CD4-positive, alpha-beta T cell treated with Interferon gamma for 1 hour (primary cell): Measurements from ENCODE around the gene MBNL1.

Experiments used
- DNase-seq: peaks from one replicate; pipeline ENCODE4 v3.0.0-alpha.2; 2020

MBNL1 gene, protein sequence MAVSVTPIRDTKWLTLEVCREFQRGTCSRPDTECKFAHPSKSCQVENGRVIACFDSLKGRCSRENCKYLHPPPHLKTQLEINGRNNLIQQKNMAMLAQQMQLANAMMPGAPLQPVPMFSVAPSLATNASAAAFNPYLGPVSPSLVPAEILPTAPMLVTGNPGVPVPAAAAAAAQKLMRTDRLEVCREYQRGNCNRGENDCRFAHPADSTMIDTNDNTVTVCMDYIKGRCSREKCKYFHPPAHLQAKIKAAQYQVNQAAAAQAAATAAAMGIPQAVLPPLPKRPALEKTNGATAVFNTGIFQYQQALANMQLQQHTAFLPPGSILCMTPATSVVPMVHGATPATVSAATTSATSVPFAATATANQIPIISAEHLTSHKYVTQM

DNA sequence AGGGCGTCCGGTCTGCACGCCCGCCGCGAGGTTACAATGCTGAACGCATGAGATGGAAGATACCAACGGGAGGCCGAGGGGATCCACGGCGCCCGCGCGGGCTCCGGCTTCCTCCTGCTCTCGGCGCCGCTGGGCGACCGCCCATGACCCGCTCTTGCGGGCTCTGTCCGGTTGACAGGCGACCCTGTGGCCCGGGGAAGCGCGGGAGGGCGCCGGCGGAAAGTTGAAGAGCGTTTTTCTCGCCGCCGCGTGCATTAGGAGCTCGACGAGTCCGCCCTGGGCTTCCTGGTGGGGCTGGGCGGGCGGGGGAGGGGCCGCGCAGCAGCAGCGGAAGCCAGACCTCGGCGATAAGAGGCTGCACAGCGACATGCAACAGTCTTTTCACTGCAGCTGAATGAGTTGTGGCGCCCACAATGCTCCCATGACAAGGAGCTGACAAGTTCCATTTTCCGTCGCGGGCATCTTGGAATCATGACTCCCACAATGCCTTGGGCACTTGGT is at the start of gene MBNL1:
TSS of gene MBNL1 (plus strand) at position 375 of the 501 bp plus-strand sequence. CDS start 31,265 bp downstream, outside the sequence.
- peak; percentile 88 for DNase-seq

DNA sequence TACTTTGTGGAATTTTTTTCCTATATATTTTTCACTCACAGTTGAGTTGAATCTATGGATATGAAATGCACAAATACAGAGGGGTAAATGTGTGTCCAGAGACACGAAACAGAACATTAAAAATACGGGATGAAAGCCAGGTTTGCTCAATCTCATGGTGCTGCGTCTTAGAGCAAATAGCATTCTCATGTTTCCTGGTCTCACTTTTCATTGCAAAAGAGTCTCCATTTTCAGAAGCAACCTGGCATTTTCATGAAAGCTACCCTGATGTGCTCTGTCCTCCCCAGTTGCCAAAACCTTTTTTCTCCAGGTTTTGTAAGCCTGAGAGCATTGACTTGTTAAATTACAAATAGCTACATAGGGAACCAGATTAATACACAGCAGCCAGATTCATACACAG is 49.5 kb upstream of the MBNL1 start:
- DNase-seq, result no peak

DNA sequence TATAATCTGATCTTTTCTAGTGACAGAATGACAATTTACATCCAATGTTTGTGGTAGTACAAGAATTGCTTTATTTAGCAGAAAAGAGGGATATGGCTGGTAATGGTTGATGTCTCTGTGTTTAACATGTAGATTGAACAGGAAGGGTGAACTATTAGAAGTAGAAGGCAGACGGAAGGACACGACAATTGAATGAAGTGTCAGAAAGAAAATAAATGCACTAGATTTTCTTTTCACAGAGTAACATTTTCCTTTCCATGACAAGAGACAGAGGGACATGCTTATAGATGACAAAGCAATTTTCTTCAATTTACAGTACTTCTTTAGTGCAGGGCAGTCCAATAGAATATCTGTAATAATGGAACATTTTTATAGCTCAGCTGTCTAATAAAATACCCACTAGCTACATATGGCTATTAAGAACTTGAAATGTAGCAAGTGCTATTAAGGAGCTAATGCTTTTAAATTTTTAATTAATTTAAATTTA is 48.9 kb upstream of the MBNL1 start:
- no peak for DNase-seq

DNA sequence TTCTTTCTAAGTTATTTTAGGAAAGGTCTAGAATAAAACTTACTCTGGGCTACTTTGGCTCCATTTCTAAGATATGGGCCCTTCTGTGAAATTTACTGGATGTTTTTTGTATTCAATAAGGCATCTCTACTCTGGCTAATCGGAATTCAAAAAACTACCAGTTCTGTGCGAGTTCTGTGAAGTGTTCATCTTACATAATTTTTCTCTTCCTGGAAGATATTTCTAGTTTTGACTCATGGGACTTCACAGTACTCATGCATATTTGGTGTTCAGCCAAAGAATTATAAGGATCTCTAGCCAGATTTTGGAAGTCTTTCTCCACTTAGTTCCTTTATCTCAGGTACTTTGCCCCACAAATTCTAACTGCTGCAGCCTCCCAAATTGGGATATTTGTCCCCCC is 46.4 kb upstream of the MBNL1 start:
- no peak for DNase-seq

DNA sequence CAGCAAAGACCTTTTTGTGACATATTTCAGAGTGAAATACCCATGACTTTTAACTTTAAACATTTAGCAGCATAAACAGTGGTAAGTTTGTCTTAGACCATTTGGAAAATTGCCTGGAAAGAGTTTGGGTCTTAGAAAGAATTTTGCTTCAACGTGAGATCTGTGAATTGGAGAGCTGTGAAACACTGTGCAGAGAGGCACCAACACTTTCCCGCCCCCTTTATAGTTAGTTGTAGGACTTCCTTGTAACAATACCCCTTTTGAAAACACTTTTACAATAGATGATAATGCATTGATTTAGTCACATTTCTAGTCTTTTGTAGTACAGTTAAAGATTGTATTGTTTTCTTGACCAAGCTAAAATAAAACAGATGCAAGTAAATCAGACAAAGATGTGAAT is 43.5 kb upstream of the MBNL1 start:
- no peak for DNase-seq

DNA sequence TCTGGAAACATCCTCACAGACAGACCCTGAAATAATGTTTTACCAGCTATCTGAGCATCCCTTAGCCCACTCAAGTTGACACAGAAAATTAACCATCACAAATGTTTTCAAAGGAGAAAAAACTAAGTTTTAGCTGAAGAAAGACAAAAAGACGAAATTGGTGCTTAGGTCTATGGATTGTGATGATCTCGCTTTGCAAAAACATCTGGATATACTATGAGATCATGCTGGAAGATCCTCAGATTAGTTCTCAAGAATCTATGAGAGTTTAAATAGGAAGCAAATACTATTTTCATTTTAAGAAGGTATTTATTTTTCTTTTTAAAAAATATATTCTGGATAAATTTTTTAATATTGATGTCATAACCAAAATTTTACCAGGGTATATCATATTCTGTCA is 42.6 kb upstream of the MBNL1 start:
- no peak for DNase-seq

DNA sequence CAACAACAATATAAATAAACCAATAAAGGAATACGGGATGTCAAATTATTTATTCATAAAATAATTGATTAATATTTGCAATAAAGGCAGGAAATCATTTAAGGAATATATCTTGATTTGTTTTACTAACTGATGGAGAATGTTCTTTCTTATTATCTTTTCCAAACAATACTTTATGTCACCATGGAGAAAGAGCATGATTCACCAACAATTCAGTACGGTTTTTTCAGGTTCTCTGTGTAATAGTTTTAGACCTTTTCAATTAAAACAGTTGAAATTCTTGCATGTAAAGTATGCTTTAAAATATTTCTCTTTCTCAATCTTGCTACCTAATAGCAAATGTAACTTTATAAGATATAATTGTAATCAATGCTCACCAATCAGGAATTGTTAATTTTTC is 41.7 kb upstream of the MBNL1 start:
- DNase-seq, result no peak

DNA sequence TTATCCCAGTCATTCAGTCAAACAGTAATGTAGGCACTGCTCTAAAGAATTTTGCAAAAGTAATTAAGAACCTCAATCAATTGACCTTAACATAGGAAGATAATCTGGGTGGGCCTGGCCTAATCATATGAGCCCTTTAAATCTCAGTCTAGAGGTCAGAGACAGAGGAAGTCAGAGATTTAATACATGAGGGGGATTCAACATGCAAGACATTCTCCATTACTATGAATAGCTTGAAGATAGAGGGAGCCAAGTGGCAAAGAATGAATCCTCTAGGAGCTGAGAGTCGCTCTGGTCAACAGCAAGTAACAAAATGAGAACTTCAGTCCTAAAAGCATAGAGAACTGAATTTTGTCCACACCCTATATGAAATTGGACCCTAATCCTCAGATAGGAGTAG is 39.0 kb upstream of the MBNL1 start:
- DNase-seq, result no peak

DNA sequence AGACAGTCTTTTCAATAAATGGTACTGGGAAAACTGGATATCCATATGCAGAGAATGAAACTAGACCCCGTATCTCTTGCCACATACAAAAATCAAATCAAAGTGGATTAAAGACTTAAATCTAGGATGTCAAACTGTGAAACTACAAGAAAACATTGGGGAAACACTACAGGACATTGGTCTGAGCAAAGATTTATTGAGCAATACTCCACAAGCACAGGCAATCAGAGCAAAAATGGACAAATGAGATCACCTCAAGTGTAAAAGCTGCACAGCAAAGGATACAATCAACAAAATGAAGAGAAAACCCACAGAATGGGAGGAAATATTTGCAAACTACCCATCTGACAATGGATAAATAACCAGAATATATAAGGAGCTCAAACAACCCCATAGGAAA is 38.4 kb upstream of the MBNL1 start:
- no peak for DNase-seq

DNA sequence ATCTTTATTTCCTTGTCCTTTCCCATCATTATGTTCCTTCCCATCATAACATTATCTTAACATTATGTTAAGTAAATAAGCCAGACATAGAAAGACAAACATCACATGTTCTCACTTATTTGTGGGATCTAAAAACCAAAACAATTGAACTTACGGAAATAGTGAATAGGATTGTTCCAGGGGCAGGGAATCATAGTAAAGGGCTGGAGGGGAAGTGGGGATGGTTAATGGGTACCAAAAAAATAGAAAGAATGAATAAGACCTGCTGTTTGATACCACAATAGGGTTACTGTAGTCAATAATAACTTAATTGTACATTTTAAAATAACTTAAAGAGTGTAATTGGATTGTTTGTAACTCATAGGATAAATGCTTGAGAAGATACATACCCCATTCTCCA is 36.7 kb upstream of the MBNL1 start:
- no peak for DNase-seq

DNA sequence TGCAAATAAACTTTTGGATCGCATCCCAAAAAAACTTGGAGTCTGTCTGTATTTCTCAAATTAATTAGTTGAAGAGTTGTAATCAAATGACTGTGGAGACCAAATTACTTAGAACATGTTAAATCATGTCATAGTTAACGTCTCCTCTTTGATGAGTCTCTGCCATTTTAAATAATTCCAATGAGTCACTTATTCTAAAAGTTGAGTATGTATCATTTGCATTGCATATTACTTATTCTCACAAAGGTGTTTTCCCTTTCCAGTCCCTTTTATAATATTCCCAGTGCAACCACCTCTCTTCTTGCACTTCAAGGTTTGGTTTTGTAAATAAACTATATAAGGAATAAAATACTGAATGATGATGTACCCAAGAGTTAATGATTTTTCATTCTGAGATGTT is 36.0 kb upstream of the MBNL1 start:
- no peak for DNase-seq

DNA sequence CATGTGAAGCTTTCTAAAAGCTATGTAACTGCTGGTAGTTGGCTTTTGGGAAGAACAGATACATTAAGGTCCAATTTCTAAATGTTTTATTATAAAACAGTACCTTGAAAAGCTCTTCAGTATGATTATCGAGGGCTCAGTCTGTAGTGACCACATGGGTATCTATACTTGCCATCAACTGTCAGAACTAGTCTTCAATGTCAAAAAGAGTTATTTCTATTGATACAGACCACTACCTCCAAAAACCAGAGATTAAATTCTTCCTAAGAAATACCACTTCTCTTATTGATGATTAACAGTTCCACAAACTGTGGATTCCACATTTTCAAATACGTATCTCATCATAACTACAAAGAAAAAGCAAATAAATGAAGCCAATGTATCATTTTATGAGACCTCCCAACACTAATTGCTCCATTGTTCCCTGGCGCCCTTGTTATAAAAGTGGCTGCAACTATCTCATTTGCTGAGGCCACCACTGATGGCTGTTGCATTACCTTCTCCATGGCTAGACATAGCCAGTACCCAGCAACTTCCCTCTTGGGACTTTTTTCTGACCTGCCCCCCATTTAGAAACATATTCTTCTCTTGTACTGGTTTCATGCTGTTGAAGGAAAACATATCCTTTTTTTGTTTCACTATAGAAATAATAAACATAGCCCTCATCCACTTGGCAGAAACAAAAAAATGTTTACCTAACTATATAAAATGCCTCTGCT is 33.9 kb upstream of the MBNL1 start:
- DNase-seq, result no peak

DNA sequence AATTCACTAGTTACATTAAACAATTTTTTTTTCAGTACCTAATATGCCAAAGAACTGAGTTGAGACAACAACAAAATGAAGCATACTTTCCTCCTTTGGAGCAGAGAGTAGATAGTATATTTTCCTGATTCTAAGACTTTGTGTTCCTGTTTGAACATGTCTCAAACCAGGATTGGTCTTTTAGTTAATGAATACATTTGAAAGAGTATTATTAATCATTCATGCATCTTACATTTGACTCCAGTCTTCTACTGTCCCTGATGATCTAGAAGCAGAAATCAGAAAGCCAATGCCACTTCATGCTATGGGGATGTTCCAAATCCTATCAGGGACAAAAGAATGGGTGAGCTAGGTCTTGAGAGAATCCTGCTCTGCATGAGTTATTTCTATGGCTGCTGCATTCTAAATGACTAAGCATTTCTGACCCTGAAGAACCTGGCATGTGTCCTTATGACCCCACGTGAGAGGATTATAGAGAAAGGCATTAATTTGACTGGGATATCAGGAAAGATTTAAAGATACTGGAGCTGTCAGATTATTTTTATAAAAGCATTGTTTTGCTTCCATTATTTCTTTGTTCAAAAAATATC is 32.9 kb upstream of the MBNL1 start:
- no peak for DNase-seq

DNA sequence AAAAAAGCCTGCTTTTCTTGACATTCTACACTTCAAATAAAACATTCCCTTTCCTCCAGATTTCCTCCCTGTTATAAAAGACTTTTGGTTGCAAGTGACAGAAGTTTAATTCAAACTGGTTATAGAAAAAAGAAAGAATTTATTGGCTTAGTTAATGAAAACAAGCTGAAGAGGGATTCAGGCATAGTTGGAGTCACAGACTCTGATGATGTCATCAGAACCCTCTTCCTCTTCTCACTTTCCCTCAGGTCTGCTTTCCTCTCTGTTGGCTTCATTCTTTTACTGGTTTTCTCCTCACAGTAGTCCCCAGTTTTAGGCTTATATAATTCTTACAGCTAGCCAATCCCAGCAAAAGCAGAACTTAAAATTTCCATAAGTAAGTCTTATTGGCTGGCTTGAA is 32.0 kb upstream of the MBNL1 start:
- no peak for DNase-seq

DNA sequence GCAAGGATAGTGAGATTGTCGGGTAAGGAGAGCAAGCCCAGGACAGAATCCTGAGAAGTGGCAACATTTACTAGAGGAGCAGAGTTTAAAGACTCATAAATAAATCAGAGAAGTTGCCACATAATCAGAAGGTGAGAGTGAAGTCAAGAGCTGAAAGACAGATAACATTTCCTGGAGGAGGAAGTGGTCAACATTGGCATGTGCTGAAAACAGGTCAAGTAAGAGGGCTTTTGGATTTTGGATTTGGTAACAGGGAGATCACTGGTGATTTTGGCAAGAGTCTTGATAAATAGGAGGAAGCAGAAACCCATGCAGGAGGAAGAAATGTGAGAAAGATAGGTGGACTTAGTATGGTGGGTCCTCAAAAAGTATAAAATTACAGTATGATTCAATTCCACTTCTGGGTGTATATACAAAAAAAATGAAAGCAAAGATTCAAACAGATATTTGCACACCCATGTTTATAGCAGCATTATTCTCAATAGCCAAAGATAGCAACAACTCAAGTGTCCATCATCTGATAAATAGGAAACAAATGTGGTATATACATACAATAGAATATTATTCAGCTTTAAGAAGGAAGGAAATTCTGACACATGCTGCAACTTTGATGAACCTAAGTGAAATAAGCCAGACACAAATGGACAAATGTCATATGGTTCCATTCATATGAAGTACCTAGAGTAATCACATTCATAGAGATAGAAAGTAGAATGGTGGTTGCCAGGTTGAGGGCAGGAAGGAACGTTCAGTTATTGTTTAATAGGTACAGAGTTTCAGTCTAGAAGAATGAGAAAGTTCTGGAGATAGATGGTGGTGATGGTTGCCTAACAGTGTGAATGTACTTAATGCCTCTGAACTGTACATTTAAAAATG is 27.3 kb upstream of the MBNL1 start:
- no peak for DNase-seq

DNA sequence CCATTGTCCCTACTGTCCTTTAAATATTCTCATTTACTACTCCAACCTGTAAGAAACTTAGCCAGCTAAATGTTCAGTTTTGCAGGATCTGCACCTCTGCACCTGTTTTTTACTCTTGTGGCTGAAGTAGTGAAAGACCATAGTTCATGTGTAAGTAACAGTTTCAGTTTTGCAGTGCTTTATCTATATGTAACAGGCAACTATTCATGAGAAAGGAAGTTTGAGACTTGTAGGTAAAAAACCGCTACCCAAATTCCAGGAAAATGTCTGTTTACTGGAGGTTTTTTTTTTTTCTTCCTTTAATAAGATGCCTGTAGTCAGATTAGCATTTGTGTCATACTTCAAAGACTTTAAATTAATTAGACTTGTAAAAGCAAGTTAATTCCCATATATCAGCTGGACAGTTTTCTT is 25.4 kb upstream of the MBNL1 start:
- DNase-seq, result no peak

DNA sequence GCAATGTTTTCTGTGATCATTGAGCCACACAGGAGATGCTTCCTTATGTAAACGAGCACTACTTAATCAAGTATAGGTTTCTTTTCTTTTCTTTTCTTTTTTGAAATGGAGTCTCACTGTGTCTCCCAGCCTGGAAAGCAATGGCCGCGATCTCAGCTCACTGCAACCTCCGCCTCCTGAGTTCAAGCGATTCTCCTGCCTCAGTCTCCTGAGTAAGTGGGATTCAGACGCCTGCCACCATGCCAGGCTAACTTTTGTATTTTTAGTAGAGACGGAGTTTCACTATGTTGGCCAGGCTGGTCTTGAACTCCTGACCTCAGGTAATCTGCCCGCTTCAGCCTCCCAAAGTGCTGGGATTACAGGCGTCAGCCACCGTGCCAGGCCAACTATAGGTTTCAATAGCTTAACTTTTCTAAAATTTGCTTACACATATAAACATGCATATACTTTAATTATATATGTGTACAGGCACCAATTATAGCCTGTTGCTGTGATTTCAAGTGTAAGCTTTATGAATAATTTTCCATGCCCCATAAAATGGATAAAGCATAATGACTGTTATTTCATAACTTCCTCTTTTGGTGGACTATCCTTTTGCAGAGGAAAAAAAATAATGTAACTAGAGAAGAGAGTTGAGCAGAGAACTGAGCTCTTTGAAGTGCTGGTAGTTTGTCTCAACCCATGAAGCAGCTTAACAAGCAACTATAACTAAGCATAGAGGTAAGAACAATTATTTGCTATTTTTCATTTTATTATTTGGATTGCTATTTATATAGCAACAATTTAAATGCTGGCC is 24.8 kb upstream of the MBNL1 start:
- no peak for DNase-seq

DNA sequence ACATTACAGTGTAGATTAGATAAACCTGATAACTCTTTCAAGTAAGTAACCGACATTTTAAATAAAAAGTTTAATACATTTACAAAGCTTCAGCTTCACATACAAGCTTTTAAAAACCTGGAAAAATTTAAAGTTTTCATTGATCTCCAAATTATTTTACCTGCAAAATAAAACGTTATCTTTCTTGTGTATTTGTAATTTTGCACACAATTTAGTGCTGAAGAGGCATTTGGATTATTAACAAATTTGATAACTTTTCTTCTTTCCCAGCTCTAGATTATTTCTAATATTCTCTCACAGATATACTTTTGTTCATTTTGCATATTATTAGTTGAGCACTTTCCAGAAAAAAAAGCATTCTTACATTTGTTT is 24.2 kb upstream of the MBNL1 start:
- no peak for DNase-seq

DNA sequence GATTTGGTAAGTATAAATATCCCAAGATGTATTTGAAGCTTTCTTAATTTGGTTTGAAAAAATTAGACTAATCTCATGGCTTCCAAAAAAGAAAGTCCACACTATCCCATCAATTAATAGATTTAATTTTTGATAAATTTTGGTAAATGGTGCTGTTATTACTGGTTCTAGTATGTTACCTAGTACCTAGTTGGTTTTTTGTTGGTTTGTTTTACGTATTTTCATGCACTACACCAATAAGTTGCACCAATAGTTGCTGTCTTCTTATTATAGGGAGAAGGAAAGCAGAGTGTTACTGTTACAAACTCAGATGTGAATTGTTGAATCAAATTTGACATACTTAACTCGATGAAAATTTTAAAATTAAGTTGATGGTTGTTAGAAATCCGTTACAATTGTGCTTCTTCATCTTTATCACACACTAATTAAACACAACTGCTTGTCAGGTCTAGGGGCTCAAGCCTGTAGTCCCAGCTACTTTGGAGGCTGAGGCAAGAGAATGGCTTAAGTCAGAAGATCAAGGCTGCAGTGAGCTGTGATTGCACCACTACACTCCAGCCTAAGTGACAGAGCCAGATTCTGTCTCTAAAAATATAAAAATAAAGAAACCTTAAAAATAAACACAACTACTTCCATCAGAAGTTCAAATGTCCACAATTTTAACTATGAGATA is 23.1 kb upstream of the MBNL1 start:
- no peak for DNase-seq

DNA sequence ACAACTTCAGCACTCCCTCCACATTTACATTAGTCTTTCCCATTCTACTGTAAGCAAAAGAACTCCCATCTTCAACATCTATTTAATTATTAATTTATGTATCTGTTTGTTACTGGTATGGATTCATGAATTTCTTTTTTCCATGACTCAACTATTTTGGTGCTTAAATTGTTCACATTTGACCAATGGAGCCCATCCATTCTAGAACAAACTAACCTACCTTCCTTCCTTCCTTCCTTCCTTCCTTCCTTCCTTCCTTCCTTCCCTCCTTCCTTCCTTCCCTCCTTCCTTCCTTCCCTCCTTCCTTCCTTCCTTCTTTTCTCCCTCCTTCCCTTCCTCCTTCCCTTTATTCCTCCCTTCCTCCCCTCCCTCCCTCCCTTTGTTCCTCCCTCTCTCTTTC is 16.8 kb upstream of the MBNL1 start:
- DNase-seq, result no peak

DNA sequence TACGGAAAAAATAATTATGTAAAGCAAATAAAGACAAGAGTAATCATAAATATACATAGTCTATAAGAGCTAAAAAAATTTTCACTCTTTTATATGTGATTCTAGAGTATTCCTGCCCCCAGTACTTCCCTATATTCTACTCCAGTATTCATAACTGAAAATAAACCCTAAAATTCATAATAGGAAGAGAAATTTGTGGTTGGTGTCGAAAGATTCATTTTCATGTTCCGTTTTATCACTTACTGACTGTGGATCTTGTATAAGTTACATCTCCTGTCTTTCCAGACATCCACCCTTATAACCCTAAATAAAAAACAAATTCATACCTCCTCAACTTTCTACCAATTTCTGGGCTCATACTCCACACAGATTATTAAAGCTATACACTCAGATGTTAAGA is 16.0 kb upstream of the MBNL1 start:
- no peak for DNase-seq
